Right forelimb (tissue), 1 donor: ENCODE results near the gene PTX4.

Source experiments
- DNase-seq: peaks from one replicate; pipeline ENCODE4 v3.0.0-alpha.2; 2018

The PTX4 gene

DNA sequence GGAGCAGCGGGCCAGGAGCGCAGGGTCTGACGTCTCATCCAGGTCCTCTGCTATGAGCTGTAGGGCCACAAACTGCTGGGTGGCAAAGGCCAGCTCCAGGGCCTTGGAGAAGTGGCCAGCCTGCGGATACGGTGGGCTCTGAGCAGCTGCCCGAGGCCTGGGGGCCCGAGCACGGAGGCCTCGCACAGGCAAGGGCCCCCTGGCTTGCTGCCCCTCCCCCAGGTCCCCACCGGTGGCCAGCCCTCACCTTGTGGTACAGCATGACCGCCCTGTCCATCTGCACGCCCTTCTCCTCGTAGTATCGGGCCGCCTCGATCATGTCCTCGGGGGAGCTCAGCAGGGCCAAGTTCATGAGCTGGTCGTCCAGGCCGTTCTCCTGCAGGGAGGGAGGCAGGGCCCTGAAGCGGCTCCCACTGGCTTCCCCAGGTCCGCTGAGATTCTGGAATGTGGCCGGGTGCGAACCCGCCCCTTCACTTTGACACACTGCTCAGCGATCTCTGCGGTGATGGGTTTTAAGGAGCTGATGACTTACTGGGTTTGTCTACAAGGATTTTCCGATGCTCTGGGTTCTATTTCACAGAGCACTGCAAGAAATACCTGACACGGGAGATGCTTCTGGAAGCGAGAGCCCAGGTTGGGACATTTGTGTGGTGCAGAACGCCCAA is 35.0 kb upstream of the PTX4 start:
- DNase-seq, result no peak

GRCh38 chr16:1520461-1520860 is 31.7 kb upstream of the PTX4 start:
- no peak for DNase-seq

DNA sequence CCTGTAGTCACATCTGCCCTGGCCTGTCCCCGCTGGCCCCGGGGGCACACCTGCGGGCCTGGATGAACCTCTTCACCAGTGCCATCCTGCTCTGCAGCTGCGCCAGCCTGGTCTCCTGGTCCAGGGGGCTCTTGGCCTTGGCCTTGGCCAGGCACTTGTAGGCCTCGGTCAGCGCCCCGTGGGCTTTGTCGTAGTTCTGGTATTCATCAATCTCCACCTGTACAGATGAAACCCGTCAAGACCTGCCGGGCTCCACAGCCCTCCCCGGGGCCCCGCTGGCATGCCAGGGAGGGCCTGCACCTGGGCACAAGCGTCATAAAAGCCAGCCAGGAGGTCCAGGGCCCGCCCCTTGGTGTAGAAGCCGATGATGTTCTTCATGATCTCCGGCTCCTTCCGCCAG is 31.1 kb upstream of the PTX4 start:
- no peak for DNase-seq

DNA sequence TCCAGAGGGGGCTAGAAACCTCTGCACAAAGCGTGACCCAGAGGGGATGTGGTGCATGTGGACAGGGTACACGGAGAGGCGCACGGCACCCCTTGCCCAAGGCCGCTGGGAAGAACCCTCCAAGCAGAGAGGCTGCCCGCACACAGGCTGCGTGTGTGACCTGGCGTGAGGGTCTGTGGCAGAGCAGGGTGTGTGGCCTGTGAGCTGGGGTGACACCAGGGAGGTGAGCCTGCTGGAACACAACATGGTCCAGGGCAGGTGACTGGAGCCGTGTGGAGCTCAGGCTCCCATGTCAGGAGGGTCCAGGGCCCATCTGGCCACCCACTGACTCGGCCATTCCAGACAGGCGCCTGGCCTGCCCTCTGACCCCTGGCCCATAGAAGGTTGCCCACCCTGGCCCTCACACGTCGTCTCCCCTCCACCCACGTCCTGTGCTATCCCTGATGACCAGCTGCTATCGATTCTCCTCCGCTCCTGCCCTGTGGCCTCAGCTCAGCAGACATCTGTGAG is 29.9 kb upstream of the PTX4 start:
- DNase-seq, result no peak

DNA sequence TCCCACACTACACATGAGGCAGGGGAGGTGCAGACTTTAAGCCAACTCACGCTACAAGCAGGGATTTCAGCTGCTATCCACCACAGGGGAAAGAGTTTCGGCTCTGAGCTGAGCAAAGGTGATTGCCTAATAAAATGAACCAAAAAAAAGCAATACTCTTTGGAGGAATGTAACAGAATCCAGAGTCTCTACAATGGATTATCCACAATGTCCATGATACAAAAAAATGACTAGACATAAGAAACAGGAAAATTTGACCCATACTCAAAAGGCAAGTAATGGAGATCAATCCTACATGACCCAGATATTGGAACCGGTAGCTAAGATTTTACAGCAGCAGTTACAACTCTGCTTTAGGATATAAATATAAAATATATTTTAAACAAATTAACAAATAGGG is 25.8 kb upstream of the PTX4 start:
- DNase-seq, result no peak

DNA sequence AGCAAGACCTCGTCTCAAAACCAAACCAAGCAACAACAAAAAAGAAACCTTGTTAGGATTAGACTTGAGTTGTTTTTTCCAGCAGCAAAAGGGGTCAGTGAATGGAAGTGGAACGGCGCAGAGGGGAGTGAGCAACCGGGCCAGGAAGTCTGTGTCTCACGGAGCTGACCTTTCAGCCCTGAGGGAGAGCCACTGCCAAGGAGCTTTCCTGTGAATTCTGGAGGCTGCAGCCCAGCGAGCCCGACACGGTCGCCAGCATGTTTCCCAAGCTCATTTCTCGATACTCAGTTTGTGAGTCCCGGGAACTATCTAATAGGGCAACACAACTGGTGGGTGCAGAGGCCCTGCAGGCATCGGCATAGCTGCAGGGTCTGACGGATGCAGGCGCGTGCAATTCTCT is 24.0 kb upstream of the PTX4 start:
- no peak for DNase-seq

- no peak for DNase-seq
Measured at GRCh38 chr16:1511662-1512569, 23.2 kb upstream of the PTX4 start.

DNA sequence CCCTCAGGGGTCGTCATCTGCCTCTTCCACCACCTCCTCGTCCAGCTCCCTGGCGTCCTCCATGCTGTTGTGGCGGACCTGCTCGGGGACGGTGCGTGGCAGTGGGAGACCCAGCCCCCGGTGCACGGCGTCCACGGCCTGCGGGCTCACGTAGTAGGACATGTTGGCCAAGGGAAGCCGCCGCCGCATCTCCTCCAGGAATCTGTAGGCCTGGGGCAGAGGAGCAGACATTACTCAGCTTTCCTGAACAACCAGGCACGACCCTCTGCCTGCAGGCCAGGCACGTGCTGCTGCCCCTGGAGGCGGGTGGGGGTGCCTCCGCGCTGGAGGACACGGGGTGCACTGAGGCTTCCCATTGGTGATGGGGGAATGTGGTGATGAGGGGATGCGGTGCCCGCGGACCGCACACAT is 22.2 kb upstream of the PTX4 start:
- DNase-seq, result no peak

GRCh38 chr16:1510272-1510671 is 21.5 kb upstream of the PTX4 start:
- DNase-seq, result no peak

DNA sequence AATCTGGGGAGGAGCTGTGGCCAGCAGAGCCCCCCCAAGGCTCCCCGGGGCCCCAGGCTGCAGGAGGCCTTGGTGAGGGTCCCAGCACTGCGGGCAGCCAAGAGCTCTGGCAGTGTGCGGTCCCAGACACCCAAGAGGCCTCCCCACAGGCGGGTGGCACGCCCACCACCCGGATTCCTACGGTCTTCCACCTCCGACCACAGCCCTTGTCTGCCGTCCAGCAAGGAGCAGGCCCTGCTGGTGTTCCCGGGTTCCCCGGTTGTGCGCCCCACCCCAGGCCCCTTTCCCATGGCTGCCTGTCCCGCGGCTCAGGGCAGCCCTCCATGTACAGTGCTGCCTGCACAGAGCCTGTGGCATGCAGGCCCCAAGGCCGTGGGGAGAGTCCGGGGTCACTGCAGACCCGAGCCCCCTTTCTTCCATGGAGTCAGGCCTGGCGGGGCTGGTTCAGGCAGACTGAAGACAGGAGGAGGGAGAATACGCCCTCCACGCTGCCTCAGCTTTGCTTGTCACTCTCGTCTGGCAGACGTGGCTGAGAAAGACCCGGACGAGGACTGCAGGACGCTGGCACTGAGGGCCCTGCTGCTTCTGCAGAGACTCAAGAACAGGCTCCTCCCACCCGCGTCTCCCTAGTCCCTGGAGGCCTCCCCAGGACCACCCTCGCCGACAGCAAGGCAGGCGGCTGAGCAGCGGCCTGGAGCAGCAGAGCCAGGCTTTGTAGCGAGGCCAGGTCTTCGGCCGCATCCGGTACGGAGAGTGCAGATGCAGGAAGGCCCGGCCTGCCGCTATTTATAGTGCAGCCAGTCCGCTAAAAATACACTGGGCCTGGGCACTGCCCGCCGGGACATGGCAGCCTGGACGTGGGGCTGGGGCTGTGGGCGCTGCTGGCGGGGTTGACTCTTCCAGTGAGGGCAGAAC is 20.8 kb upstream of the PTX4 start:
- DNase-seq, result no peak

- no peak for DNase-seq
Measured at GRCh38 chr16:1508494-1509187, 19.9 kb upstream of the PTX4 start.

DNA sequence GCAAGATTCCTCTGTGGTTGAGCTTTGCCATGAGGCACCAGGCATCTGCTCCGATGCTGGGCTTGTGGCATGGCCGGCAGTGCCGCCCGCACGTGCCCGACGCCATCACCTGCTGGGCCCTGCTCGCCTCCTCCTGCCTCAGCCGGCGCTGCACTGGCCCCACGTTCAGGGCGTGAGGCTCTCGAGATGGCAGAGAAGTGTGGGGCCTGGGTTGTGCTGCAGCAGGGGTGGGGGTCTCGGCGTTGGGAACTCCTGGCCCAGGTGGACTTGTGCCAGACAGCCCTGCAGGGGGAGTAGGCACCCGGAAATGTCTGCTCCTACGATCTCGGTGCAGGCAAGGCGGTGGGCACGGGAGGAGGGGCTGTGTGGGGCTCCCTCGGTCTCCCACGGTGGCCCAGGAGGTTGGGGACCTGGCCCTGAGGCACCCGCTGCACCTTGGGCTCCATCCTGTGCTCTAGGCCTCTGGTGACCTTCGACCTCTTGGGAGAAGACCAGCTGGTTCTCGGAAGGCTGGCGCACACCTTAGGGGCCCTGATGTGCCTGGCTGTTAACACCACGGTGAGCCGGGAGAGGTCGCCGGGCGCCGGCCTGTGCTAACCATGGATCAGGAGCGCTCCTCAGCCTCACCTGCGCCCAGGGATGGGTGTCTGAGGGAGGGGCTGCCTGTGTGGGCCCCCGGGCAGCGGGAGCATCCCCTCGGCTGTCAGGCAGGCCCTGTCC is 17.9 kb upstream of the PTX4 start:
- no peak for DNase-seq

DNA sequence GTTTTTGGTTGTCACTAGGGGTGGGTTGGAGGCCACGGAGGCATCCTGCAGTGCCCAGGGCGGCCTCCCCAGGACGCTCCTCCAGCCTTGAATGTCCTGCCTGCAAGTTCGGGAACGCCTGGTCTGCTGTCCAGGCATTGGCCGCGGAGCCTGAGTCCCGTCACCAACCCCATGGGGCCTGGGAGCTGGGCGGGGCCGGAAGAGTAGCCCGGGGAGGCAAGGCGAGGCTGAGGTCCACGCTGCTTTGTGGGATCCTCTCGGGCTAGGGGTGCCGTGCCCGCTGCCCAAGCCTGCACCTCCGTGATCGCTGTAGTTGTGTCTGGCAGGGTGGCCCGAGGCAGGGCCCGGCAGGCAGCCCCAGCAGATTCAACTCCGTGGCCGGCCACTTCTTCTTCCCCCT is 17.2 kb upstream of the PTX4 start:
- no peak for DNase-seq

DNA sequence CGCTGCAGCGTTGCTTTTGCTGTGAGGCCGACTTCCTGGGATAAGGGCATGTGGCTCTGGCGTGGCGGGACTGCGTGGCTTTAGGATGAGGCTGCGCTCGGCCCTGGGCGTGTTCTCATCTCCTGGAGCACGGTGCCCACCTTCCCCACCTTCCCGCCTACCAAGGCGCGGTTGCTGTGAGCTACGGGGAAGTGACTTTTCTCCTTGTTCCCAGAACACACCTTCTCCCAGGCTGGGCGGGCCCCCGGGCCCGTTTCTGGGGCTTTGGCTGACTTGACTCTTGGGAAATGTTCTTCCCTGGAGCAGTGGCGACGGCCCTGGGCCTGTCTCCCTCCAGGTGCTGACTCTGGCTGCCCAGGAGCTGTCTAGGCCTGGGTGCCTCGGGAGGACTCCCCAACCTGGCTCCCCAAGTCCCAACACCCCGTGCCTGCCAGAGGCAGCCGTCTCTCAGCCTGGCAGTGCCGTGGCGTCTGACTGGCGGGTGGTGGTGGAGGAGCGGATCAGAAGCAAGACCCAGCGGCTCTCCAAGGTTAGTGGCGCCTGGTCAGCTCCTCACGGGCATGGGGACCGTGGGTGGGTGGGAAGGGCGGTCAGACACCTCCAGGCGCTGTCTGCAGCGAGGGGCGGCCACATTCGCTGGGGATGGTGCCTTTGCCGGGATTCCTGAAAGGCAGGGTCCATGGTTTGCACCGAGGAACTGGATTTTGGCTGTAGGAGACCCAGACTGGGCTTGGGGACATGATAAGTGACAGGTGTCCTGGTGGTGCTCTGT is 16.5 kb upstream of the PTX4 start:
- DNase-seq, result no peak

GRCh38 chr16:1503110-1503955 is 14.6 kb upstream of the PTX4 start:
- no peak for DNase-seq

DNA sequence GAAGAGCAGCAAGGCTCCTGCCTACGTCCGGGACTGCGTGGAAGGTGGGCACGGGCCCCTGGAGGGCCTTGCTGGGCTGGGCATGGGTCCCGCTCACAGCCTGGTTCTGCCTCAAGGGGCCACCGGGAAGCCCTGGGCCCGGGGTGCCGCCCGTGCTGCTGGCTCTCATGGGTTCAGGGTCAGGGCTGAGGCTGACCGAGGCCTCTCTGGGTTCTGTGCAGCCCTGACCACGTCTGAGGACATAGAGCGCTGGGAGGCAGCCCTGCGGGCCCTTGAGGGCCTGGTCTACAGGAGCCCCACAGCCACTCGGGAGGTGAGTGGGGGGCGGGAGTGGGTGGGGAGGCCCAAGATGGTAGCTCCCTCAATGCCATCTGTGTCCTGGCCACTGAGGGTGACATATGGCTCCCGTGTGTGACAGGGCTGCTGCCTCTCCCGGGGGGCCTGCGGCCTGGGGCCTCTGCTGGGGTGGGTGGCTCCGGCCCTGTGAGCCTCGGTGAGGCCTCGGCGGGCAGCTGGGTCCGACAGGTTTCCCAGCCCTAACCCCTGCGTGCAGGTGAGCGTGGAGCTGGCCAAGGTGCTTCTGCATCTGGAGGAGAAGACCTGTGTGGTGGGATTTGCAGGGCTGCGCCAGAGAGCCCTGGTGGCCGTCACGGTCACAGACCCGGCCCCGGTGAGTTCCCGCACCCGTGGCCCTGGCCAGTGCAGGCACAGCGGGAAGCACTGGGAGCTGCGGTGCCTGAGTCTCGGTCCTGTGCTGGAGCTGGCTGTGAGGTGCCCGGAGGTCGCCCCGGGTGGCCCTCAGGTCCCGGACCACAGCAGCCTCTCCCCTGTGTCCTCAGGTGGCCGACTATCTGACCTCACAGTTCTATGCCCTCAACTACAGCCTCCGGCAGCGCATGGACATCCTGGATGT is 13.6 kb upstream of the PTX4 start:
- DNase-seq, result no peak

DNA sequence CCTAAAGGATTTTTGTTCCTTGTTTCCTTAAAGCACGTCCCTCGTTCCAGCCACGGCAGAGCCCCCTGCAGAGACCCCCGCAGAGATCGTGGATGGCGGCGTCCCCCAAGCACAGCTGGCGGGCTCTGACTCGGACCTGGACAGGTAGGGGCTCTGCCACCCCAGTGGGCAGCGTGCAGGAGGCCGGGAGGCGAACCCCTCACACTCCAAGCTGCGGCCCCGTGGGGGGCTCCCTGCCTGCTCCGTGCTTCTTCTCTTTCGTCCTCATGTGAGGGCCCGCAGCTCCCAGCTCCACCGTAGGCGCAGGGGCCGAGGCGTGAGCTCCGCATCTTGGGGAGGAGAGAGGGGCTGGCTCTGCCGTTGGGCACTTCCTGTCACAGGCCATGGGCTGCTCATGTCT is 12.9 kb upstream of the PTX4 start:
- no peak for DNase-seq

DNA sequence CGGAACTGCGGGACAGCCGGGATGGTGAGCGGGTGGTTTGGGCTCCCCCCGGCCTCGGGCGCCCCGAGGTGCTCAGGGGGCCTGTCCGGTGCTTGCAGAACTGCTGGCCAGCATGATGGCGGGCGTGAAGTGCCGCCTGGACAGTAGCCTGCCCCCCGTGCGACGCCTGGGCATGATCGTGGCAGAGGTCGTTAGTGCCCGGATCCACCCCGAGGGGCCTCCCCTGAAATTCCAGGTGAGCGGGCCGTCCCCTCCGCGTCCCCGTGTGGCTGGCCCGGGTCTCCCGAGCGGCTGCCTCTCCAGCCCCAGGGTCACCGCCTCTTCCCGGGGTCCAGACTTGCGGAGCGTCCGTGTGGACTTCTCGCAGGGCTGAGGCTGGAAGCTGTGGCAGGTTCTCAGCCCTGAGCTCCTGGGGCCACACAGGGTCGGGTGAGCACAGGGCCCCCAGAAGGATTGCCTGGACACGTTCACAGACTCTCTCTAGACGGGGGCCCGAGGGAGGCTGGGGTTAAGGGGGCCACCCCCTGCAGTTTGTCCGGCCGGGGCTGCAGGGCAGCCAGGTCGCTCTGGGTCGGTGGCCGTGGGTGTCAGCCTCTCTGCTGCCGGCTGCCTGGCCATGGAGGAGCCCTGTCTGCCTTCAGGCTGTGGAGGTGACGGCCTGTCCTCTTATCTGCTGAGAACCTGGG is 11.9 kb upstream of the PTX4 start:
- DNase-seq, result no peak
